Activated naive CD8-positive, alpha-beta T cell treated with anti-CD3 and anti-CD28 coated beads, Interleukin-2, amount 10 ng/mL, durations not matched to agents 7 days and 5 days (primary cell): ENCODE results near the gene CCT2. TPM values are rescaled to one million over a fixed set of nuclear protein-coding genes. Genes with fewer than 3 reads are reported as not detected.
A peak's percentile ranks its signal among the peaks of the same experiment; 100 is the strongest.

Experiments used
- ATAC-seq: fragments of 150-1000 bp; cut with Tn5 transposase; one replicate; pipeline ENCODE4 v1.10.0; 2021; ENCODE audit warnings: low read depth, moderate library complexity
- POLR2A ChIA-PET: fragments of 350-600 bp; sonication (Branson Sonifier 250); formaldehyde crosslinking; loops from one replicate; lab custom pipeline; 2021; ENCODE audit warnings: antibody characterized with exemption; lab: Charles Lee
- DNase-seq: peaks from one replicate; pipeline ENCODE4 v3.0.0; 2021
- H3K27ac Mint-ChIP-seq: one replicate; pipeline ENCODE4 v1.8.0; 2022; ENCODE audit warnings: mild to moderate bottlenecking, mixed read lengths
- H3K27me3 Mint-ChIP-seq: one replicate; pipeline ENCODE4 v1.8.0; 2022; ENCODE audit warnings: mild to moderate bottlenecking, moderate library complexity, mixed read lengths
- H3K36me3 Mint-ChIP-seq: one replicate; pipeline ENCODE4 v1.8.0; 2021; ENCODE audit warnings: mild to moderate bottlenecking, mixed read lengths
- H3K4me1 Mint-ChIP-seq: one replicate; pipeline ENCODE4 v1.8.0; 2021; ENCODE audit warnings: mixed read lengths
- H3K4me3 Mint-ChIP-seq: one replicate; pipeline ENCODE4 v1.8.0; 2022; ENCODE audit warnings: mild to moderate bottlenecking, moderate library complexity, mixed read lengths
- H3K9me3 Mint-ChIP-seq: one replicate; pipeline ENCODE4 v1.8.0; 2021; ENCODE audit warnings: mixed read lengths
- total RNA-seq, 2 experiments: library from RNA; stranded (reverse); gene quantifications; one replicate each; pipeline ENCODE4 v1.2.3, GENCODE V29; 2021

Gene CCT2
- total RNA-seq, 2 experiments from 2014 or later, result 141 to 144 TPM

DNA sequence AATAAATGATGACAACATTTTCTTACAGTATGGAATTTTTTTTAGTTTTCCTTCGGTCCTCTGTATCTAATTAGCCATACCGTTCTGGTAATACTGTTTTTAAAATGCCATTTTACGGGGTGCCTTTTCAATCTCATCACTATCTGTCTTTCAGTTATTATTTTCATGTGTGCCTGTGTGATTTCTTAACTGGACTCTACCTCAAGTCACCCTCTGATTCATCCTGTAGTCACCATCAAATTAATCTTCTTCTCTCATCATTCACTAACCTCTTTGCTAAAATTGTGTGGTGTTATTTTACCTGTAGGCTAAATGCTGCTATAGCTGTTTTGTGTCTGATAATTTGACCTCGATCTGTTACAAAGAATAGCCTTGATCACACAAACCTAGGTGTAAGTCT, 16.0 kb upstream of the CCT2 start:
- H3K9me3 Mint-ChIP-seq, result no peaks in the 10 kb centered on the region
- no peak overlapping the region for H3K4me3 Mint-ChIP-seq
- H3K27me3 Mint-ChIP-seq, result no peaks in the 10 kb centered on the region
- POLR2A ChIA-PET, result no interaction called here
- peaks cover 5% of the 10 kb centered on the region for H3K4me1 Mint-ChIP-seq
- ATAC-seq, result no peak
- no peak overlapping the region for H3K27ac Mint-ChIP-seq
- peaks cover 11% of the 10 kb centered on the region for H3K36me3 Mint-ChIP-seq
- DNase-seq, result no peak

- POLR2A ChIA-PET, result no interaction called here
- Mint-ChIP-seq H3K36me3 (peaks cover 16% of the 10 kb centered on the region), H3K27ac (no peak overlapping the region), H3K27me3 (no peaks in the 10 kb centered on the region), H3K4me1 (peaks cover 5% of the 10 kb centered on the region), H3K4me3 (no peak overlapping the region), H3K9me3 (no peaks in the 10 kb centered on the region)
- no peak for ATAC-seq
- no peak for DNase-seq
These were observed 15.2 kb upstream of the CCT2 start for GRCh38 chr12:69570000-69570516.

DNA sequence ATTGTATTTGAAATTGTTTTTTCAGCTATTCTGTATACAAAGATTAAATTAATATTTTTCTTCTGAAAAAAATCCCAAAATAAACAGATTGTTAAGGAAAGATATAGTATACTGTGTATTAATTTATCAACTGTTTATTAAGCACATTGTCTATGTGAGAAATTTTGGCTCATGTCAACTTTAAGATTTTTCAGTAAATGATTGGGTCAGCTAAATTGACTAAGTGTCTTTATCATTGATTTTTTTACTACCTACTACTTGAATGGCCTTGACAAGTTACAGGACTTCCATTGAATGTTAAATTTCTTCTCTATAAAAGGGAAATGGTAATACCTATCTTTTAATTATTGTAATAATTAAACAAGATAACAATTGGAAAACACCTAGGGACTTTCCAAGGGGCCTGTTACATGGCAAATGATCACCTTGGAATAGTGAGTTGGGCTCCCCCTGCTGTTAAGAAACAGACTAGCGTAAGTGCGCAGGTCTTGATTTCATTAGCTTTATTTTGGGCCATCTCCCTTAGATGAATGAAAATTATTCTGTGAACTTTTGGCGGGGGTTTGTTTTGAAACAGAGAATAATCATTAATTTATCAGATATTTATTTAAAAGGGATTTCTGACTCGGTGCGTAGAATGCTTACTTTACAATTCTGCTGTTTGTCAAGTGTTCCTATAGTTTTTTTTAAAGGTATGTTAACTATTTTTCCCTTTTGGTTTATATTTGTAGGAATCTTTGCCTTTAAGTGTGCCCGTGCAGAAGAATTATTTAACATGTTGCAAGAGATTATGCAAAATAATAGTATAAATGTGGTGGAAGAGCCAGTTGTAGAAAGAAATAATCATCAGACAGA, 14.5 kb upstream of the CCT2 start:
- Mint-ChIP-seq H3K27ac (no peak overlapping the region), H3K27me3 (no peaks in the 10 kb centered on the region), H3K4me1 (peaks cover 5% of the 10 kb centered on the region), H3K36me3 (peaks cover 16% of the 10 kb centered on the region), H3K4me3 (no peak overlapping the region), H3K9me3 (no peaks in the 10 kb centered on the region)
- POLR2A ChIA-PET, result interaction anchor here (0.6 to 2.1 kb wide), 3 partner anchors 100 to 214 kb away, joined by 3 to 5 read pairs (median 4); no protein-coding TSS in a partner anchor
- DNase-seq (no peak), ATAC-seq (peak; percentile 72)

GRCh38 chr12:69575346-69575745, 9.9 kb upstream of the CCT2 start:
- no peak overlapping the region for H3K27ac Mint-ChIP-seq
- no peaks in the 10 kb centered on the region for H3K9me3 Mint-ChIP-seq
- no peak for DNase-seq
- H3K4me1 Mint-ChIP-seq, result peaks cover 4% of the 10 kb centered on the region
- ATAC-seq, result no peak
- H3K36me3 Mint-ChIP-seq, result peaks cover 13% of the 10 kb centered on the region
- no peaks in the 10 kb centered on the region for H3K27me3 Mint-ChIP-seq
- no peak overlapping the region for H3K4me3 Mint-ChIP-seq
- POLR2A ChIA-PET, result no interaction called here

DNA sequence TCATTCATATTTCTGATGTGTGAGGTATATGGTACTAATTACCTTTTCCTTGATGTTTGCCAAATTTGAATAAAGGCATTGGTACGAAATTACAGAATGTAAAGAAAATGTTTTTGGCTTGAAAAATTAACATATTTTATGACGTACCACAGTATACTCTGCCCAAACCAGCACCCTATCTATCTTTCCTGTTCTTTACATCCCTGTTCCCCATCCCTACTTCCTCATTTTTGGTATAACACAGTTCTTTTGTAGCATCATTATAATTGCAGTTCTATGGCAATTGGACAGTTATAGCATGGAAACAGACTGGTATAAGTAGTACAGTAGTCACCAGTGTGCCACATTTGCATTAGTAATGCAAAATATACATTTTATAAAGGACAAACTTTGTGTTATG, 7.0 kb upstream of the CCT2 start:
- Mint-ChIP-seq H3K27me3 (peaks cover 1% of the 10 kb centered on the region), H3K4me3 (no peak overlapping the region), H3K9me3 (no peaks in the 10 kb centered on the region), H3K36me3 (peaks cover 9% of the 10 kb centered on the region), H3K27ac (no peak overlapping the region), H3K4me1 (peaks cover 4% of the 10 kb centered on the region)
- ATAC-seq (no peak), DNase-seq (no peak)
- POLR2A ChIA-PET, result no interaction called here

DNA sequence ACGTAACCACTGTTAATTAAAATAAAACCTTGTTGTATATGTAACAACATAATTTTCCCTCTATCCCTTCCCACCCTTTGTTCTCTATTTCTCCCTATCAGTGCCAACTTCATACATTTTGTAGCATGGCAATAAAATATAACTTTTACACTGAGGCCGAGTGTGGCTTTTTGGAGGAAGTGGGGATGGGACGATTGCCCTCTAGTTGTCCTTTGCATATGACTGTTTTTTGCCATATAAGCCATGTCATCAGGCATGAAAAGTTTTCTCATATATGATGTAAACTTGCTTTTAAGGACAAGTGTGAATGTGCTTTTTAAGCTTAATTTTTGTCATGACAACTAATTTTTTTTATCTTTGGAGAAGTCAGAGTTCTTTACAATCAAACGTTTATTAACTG, 6.2 kb upstream of the CCT2 start:
- Mint-ChIP-seq H3K27me3 (peaks cover 1% of the 10 kb centered on the region), H3K4me3 (no peak overlapping the region), H3K9me3 (no peaks in the 10 kb centered on the region), H3K27ac (no peak overlapping the region), H3K4me1 (peaks cover 1% of the 10 kb centered on the region), H3K36me3 (peaks cover 8% of the 10 kb centered on the region)
- POLR2A ChIA-PET, result no interaction called here
- ATAC-seq (no peak), DNase-seq (no peak)

DNA sequence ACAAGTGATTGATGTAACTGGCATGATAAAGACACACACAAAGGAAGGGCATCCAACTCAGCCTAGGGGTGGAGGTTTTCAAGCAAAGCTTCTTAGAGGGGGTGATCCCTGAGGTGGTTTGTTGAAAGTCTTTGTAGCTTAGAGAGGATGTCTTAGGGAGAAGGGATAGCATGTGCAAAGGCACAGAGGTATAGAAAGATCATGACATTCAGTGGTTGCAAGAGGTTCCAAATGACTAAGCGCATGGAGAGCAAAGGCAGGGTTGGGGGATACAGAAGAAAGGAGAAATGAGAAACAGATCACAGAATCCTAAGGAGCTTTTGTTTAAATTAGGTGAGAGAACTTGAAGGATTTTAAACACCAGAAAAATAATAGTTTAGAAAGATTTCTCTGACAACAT, 5.2 kb upstream of the CCT2 start:
- Mint-ChIP-seq H3K4me1 (peaks cover 1% of the 10 kb centered on the region), H3K4me3 (no peak overlapping the region), H3K27ac (no peak overlapping the region), H3K9me3 (no peaks in the 10 kb centered on the region), H3K36me3 (no peaks in the 10 kb centered on the region), H3K27me3 (peaks cover 1% of the 10 kb centered on the region)
- ATAC-seq (no peak), DNase-seq (no peak)
- POLR2A ChIA-PET, result no interaction called here

DNA sequence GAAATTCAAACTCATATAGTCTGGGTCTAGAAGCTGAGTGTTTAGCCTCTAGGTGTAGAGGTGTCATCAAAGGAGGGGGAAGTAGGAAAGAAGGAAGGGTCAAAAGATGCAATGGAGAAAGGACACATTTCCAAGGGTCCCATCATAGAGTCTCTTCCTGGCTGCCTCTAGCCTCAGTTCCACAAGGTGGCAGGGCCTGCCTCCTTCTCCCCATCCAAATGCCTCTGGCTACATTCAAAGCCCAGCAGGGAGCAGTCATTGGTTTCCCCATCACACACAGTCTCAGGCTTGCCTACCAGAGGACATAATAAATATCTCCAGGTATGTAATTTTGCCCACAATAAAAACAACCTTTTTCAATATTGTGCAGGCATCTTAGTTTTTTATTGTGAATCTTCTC, 2.1 kb upstream of the CCT2 start:
- POLR2A ChIA-PET, result no interaction called here
- H3K4me3 Mint-ChIP-seq, result no peak overlapping the region
- H3K4me1 Mint-ChIP-seq, result peaks cover 5% of the 10 kb centered on the region
- peaks cover 1% of the 10 kb centered on the region for H3K27me3 Mint-ChIP-seq
- no peak overlapping the region for H3K27ac Mint-ChIP-seq
- H3K9me3 Mint-ChIP-seq, result no peaks in the 10 kb centered on the region
- peaks cover 5% of the 10 kb centered on the region for H3K36me3 Mint-ChIP-seq
- DNase-seq, result no peak
- ATAC-seq, result no peak

- POLR2A ChIA-PET, result no interaction called here
- Mint-ChIP-seq H3K27ac (no peak overlapping the region), H3K4me3 (no peak overlapping the region), H3K27me3 (no peaks in the 10 kb centered on the region), H3K9me3 (no peaks in the 10 kb centered on the region), H3K36me3 (peaks cover 23% of the 10 kb centered on the region), H3K4me1 (peaks cover 8% of the 10 kb centered on the region)
- ATAC-seq (no peak), DNase-seq (no peak)
These were observed 3.3 kb downstream of the CCT2 start for GRCh38 chr12:69588527-69588926.

DNA sequence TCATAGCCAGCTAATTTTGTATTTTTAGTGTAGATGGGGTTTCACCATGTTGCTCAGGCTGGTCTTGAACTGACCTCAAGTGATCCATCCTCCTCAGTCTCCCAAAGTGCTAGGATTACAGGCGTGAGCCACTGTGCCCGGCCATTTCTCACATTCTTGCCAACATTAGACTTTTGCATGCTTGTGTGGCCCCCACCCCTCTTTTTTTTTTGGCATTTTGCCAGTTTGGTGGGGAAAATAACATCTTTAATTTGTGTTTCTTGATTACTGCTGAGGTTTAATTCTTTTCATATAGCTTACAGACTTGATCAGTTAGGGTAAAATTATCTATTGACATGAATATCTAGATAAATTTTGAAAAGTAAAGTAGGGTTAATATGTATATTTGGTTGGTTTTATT, 3.8 kb downstream of the CCT2 start:
- Mint-ChIP-seq H3K4me3 (no peak overlapping the region), H3K36me3 (peaks cover 26% of the 10 kb centered on the region), H3K27ac (no peak overlapping the region), H3K9me3 (no peaks in the 10 kb centered on the region), H3K27me3 (no peaks in the 10 kb centered on the region), H3K4me1 (peaks cover 8% of the 10 kb centered on the region)
- POLR2A ChIA-PET, result no interaction called here
- no peak for ATAC-seq
- no peak for DNase-seq

GRCh38 chr12:69595689-69596088, 10.4 kb downstream of the CCT2 start:
- H3K4me3 Mint-ChIP-seq, result no peak overlapping the region
- ATAC-seq (no peak), DNase-seq (no peak)
- POLR2A ChIA-PET, result interaction anchor here (0.7 kb wide), 1 partner anchor 42 kb away, joined by 3 read pairs; no protein-coding TSS in a partner anchor
- peaks cover 8% of the 10 kb centered on the region for H3K4me1 Mint-ChIP-seq
- no peak overlapping the region for H3K27ac Mint-ChIP-seq
- no peaks in the 10 kb centered on the region for H3K9me3 Mint-ChIP-seq
- H3K27me3 Mint-ChIP-seq, result no peaks in the 10 kb centered on the region
- H3K36me3 Mint-ChIP-seq, result peaks cover 30% of the 10 kb centered on the region

DNA sequence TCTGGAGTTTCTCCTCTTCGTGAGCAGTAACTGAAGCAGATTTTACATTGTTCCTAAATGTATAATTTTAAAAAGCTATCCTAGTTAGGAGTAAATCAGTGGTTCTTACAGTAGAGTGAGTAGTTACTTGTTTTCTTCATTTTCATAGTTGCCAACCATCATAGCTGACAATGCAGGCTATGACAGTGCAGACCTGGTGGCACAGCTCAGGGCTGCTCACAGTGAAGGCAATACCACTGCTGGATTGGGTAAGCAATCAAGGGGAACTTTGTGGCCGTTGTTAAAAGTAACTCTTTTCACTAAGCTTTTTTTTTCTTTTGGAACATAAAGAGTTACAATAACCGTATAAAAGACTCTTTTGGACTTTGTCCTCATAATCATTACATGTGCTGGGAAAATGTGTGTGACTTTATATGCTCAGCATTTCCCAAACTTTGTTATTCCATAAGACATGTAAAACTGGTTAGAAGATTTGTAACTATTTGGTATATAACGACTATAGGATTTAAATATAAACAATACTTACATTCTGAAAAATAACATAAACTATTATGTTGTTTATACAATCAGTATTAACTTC, 13.0 kb downstream of the CCT2 start:
- no peaks in the 10 kb centered on the region for H3K9me3 Mint-ChIP-seq
- H3K4me1 Mint-ChIP-seq, result peaks cover 7% of the 10 kb centered on the region
- ATAC-seq (no peak), DNase-seq (no peak)
- peaks cover 40% of the 10 kb centered on the region for H3K36me3 Mint-ChIP-seq
- POLR2A ChIA-PET, result no interaction called here
- no peaks in the 10 kb centered on the region for H3K27me3 Mint-ChIP-seq
- no peak overlapping the region for H3K27ac Mint-ChIP-seq
- H3K4me3 Mint-ChIP-seq, result no peak overlapping the region

GRCh38 chr12:69600804-69601203, 15.5 kb downstream of the CCT2 start:
- no peaks in the 10 kb centered on the region for H3K9me3 Mint-ChIP-seq
- H3K36me3 Mint-ChIP-seq, result peaks cover 37% of the 10 kb centered on the region
- DNase-seq, result no peak
- H3K27me3 Mint-ChIP-seq, result no peaks in the 10 kb centered on the region
- POLR2A ChIA-PET, result no interaction called here
- no peak overlapping the region for H3K4me3 Mint-ChIP-seq
- no peak overlapping the region for H3K27ac Mint-ChIP-seq
- peaks cover 4% of the 10 kb centered on the region for H3K4me1 Mint-ChIP-seq
- ATAC-seq, result no peak
